ENCODE data around the gene RGS14.

RGS14 gene

GRCh38 chr5:177383181-177383580 is 25.5 kb downstream of the RGS14 start:
- DNase-seq: no peak

GRCh38 chr5:177384134-177384533 is 26.4 kb downstream of the RGS14 start, which contains the start of gene SLC34A1:
SLC34A1 (plus strand) TSS chr5:177384434; CDS start chr5:177385742, 1,308 bp downstream.
- no peak for DNase-seq

GRCh38 chr5:177385720-177386119 is 28.0 kb downstream of the RGS14 start:
- no peak for DNase-seq

GRCh38 chr5:177386542-177386941 is 28.8 kb downstream of the RGS14 start:
- DNase-seq: no peak

GRCh38 chr5:177387405-177387804 is 29.7 kb downstream of the RGS14 start:
- DNase-seq: no peak

- DNase-seq: no peak
Observed at GRCh38 chr5:177388521-177389052, 30.9 kb downstream of the RGS14 start.

GRCh38 chr5:177389241-177390169 is 31.8 kb downstream of the RGS14 start:
- peak; percentile 79 for DNase-seq

- peak; percentile 92 for DNase-seq
Observed at GRCh38 chr5:177390363-177391300, 32.9 kb downstream of the RGS14 start.

GRCh38 chr5:177392765-177393164 is 35.0 kb downstream of the RGS14 start:
- no peak for DNase-seq

GRCh38 chr5:177393206-177393765 is 35.6 kb downstream of the RGS14 start:
- no peak for DNase-seq

GRCh38 chr5:177393990-177394389 is 36.3 kb downstream of the RGS14 start:
- no peak for DNase-seq

- no peak for DNase-seq
Observed at GRCh38 chr5:177396078-177396477, 38.4 kb downstream of the RGS14 start.

GRCh38 chr5:177396807-177397206 is 39.1 kb downstream of the RGS14 start:
- no peak for DNase-seq

- DNase-seq: no peak
Observed at GRCh38 chr5:177397875-177398390, 40.2 kb downstream of the RGS14 start.

GRCh38 chr5:177399997-177400868 is 42.5 kb downstream of the RGS14 start, which contains the start of gene PFN3:
PFN3 (minus strand) TSS chr5:177400661; CDS start chr5:177400576, 85 bp downstream.
- DNase-seq: no peak

- DNase-seq: peak; percentile 77
Observed at GRCh38 chr5:177402271-177403043, 44.7 kb downstream of the RGS14 start.

- peak; percentile 66 for DNase-seq
Observed at GRCh38 chr5:177403102-177403791, 45.5 kb downstream of the RGS14 start.

- DNase-seq: peak; percentile 91
Observed at GRCh38 chr5:177403792-177404640, 46.3 kb downstream of the RGS14 start.

GRCh38 chr5:177404641-177405179 is 47.0 kb downstream of the RGS14 start:
- DNase-seq: no peak

All from CD4-positive, alpha-beta T cell treated with Interleukin-17A for 1 hour (primary cell).